ENCODE results near the gene STRA8. TPM values are rescaled to one million over a fixed set of nuclear protein-coding genes. Genes with fewer than 3 reads are reported as not detected.
"Not testable (repeated sequence)": the region's sequence is repeated elsewhere in the genome, so short reads cannot be mapped to it uniquely, and the experiment has no call there.

The STRA8 gene
- total RNA-seq, 4 donors from 2014 or later = not detected

DNA sequence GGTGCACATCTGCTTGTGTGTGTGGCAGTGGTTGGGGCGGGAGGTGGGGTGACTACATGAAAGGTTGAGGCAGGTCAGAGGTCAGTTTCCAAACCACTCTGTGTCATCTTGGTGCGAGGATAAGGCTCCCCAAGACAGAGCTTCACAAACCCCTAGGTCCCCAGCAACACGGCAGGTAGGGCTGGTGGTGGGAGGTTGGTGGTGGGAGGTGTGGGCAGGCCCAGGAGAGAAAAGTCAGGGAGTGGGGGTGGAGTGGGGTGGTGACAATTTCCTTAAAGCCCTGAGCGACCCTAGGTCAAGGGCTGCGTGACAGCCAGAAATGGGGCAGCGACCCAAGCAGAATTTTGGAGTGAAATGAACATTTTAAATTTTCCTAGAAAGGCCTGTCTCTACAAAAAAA, 1.6 kb upstream of the STRA8 start:
- no peaks in the 10 kb centered on the region for H3K4me1 ChIP-seq
- H3K36me3 ChIP-seq = no peaks in the 10 kb centered on the region
- no peak for DNase-seq
- H3K4me3 ChIP-seq = no peak overlapping the region
- no peaks in the 10 kb centered on the region for H3K27me3 ChIP-seq
- H3K27ac ChIP-seq = no peak overlapping the region
- no peaks in the 10 kb centered on the region for H3K9me3 ChIP-seq
- TF ChIP-seq, protein P1, sequence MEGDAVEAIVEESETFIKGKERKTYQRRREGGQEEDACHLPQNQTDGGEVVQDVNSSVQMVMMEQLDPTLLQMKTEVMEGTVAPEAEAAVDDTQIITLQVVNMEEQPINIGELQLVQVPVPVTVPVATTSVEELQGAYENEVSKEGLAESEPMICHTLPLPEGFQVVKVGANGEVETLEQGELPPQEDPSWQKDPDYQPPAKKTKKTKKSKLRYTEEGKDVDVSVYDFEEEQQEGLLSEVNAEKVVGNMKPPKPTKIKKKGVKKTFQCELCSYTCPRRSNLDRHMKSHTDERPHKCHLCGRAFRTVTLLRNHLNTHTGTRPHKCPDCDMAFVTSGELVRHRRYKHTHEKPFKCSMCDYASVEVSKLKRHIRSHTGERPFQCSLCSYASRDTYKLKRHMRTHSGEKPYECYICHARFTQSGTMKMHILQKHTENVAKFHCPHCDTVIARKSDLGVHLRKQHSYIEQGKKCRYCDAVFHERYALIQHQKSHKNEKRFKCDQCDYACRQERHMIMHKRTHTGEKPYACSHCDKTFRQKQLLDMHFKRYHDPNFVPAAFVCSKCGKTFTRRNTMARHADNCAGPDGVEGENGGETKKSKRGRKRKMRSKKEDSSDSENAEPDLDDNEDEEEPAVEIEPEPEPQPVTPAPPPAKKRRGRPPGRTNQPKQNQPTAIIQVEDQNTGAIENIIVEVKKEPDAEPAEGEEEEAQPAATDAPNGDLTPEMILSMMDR (IDR thresholded peaks at IDR 0.05) = no peak
- TF ChIP-seq POLR2A (IDR thresholded peaks at IDR 0.05) = no peak

DNA sequence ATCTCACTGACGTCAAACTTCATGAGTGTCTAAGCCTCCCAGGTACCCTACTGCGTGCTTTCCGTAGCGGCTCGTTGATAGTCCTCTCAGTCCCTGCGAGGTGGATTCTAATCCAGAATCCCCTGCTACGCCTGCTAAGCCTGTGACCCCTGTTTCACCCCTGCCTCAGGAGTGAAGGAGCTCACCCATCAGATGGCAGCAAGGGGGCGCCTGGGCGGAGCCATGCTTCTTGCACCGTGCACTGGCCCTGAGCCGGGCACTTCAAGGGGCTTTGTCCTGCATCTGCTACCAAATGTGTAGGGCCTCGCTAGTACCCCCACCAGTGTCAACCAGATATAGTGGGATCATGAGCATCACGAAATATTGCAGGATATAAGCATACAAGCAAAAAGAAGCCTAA, 918 bp upstream of the STRA8 start:
- TF ChIP-seq, protein P1 (IDR thresholded peaks at IDR 0.05) = no peak
- TF ChIP-seq POLR2A (IDR thresholded peaks at IDR 0.05) = no peak
- no peak overlapping the region for H3K4me3 ChIP-seq
- no peaks in the 10 kb centered on the region for H3K4me1 ChIP-seq

DNA sequence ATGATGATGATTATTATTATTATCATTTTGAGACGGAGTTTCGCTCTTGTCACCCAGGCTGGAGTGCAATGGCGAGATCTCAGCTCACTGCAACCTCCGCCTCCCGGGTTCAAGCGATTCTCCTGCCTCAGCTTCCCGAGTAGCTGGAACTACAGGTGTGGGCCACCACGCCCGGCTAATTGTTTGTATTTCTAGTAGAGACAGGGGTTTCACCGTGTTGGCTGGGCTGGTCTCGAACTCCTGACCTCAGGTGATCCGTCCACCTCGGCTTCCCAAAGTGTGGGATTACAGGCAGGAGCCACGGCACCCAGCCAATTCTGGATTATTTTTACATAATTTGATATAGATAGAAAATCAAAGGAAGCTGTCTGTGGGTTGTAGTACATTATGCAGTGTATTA, 457 bp downstream of the STRA8 start:
- H3K36me3 ChIP-seq, DNase-seq, H3K4me1 ChIP-seq, H3K4me3 ChIP-seq, H3K27ac ChIP-seq, H3K9me3 ChIP-seq, H3K27me3 ChIP-seq: not testable (repeated sequence)

More for the DNA sequence above, 918 bp upstream of the STRA8 start:
- no peaks in the 10 kb centered on the region for H3K9me3 ChIP-seq
- no peak for DNase-seq
- H3K27ac ChIP-seq = no peak overlapping the region
- no peaks in the 10 kb centered on the region for H3K36me3 ChIP-seq
- no peaks in the 10 kb centered on the region for H3K27me3 ChIP-seq

DNA sequence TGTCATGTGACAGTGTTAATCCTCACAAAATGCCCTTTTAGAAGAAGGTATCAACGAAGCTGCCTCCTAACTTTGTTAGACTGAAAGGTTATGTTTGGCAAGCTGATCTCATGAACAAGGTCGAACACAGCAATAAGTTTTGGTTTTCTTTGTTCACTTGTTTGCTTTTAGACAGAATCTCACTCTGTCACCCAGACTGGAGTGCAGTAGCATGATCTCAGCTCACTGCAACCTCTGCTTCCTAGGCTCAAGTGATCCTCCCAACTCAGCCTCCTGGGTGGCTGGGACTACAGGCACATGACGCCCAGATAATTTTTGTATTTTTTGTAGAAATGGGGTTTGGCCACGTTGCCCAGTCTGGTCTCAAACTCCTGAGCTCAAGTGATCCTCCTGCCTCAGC, 1.1 kb downstream of the STRA8 start:
- H3K27ac ChIP-seq = no peak overlapping the region
- H3K36me3 ChIP-seq = no peaks in the 10 kb centered on the region
- H3K4me1 ChIP-seq = no peaks in the 10 kb centered on the region
- no peaks in the 10 kb centered on the region for H3K9me3 ChIP-seq
- DNase-seq = no peak
- TF ChIP-seq POLR2A (IDR thresholded peaks at IDR 0.05) = no peak
- TF ChIP-seq, protein P1 (IDR thresholded peaks at IDR 0.05) = no peak
- H3K4me3 ChIP-seq = no peak overlapping the region
- H3K27me3 ChIP-seq = no peaks in the 10 kb centered on the region

DNA sequence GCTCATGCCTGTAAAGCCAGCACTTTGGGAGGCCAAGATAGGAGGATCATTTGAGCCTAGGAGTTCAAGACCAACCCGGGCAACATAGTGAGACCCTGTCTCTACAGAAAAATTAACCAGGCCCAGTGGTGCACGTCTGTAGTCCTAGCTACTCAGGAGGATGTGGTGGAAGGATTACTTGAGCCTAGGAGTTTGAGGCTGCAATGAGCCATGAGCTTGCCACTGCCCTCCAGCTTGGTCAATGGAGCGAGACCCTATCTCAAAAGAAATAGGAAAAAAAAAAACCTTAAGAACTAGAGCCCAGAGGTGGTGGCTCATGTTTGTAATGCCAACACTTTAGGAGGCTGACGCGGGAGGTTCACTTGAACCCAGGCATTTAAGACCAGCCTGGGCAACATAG, 2.2 kb downstream of the STRA8 start:
- Histone ChIP-seq H3K36me3 (no peaks in the 10 kb centered on the region), H3K4me1 (no peaks in the 10 kb centered on the region), H3K27ac (no peak overlapping the region), H3K4me3 (no peak overlapping the region), H3K9me3 (no peaks in the 10 kb centered on the region), H3K27me3 (no peaks in the 10 kb centered on the region)
- TF ChIP-seq POLR2A (IDR thresholded peaks at IDR 0.05) = no peak
- TF ChIP-seq, protein P1 (IDR thresholded peaks at IDR 0.05) = no peak
- DNase-seq = no peak

DNA sequence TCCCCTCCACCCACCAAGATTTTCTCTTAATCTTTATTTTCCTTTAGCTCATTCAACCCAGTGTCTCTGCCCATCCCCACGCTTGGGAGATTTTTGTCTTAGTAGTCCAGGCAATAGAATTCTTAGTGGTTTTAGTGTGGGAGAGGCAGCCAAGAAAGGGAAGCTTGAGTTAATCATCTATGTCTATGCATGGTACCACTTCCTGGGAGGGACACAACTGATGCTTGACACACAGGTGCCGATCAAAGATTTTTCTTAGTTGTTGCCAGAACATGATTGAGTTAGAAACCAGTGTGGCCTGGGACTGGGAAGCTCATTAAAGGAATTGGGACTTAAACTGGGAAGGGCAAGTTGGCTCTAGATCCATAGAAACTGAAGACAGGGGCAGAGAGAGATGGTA, 3.1 kb downstream of the STRA8 start:
- Histone ChIP-seq H3K4me1 (no peaks in the 10 kb centered on the region), H3K27ac (no peak overlapping the region), H3K36me3 (no peaks in the 10 kb centered on the region), H3K27me3 (no peaks in the 10 kb centered on the region), H3K9me3 (no peaks in the 10 kb centered on the region), H3K4me3 (no peak overlapping the region)
- no peak for TF ChIP-seq POLR2A (IDR thresholded peaks at IDR 0.05)
- TF ChIP-seq, protein P1 (IDR thresholded peaks at IDR 0.05) = no peak
- DNase-seq = no peak
